B cell (primary cell): Measurements from ENCODE around the gene CCL15.

Experiments
- EZH2 ChIP-seq: IDR thresholded peaks from 2 replicates; pipeline ENCODE4 v1.6.1; 2012; ENCODE audit warnings: borderline replicate concordance, low read depth, mild to moderate bottlenecking, moderate library complexity, low read length; ENCODE audit not compliant: insufficient read depth, poor library complexity, severe bottlenecking
- TF ChIP-seq, protein P1 (sequence below): fragments of 200-600 bp; IDR thresholded peaks from one replicate; pipeline ENCODE4 v1.8.0; 2022; ENCODE audit warnings: antibody characterized with exemption, mild to moderate bottlenecking

DNA sequence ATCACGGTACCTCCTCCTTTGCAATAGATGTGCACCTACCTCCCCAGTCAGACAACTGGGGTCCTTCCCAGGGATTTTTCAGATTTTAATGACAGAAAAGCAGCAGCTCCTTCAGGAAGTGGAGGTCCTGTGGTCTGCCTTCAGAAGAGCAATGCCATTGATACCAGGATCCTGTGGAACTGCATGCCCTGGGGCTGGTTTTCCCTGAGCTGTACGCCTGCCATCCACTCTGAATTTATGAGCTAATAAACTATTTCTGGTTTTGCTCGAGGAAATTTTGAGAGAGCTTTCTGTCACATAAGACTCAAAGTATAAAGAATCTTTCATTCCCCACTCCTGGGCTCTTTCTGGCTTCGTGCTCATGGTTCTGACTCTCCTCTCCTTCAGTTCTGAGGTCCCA is 26.4 kb upstream of the CCL15 start:
- TF ChIP-seq, protein P1, sequence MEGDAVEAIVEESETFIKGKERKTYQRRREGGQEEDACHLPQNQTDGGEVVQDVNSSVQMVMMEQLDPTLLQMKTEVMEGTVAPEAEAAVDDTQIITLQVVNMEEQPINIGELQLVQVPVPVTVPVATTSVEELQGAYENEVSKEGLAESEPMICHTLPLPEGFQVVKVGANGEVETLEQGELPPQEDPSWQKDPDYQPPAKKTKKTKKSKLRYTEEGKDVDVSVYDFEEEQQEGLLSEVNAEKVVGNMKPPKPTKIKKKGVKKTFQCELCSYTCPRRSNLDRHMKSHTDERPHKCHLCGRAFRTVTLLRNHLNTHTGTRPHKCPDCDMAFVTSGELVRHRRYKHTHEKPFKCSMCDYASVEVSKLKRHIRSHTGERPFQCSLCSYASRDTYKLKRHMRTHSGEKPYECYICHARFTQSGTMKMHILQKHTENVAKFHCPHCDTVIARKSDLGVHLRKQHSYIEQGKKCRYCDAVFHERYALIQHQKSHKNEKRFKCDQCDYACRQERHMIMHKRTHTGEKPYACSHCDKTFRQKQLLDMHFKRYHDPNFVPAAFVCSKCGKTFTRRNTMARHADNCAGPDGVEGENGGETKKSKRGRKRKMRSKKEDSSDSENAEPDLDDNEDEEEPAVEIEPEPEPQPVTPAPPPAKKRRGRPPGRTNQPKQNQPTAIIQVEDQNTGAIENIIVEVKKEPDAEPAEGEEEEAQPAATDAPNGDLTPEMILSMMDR: no peak
- TF ChIP-seq EZH2: no peak
